RWPE2 (cell line): ENCODE measurements around the gene F9.
"Not testable (repeated sequence)": the region's sequence is repeated elsewhere in the genome, so short reads cannot be mapped to it uniquely, and the experiment has no call there.

Source experiments
- ATAC-seq: fragments of 200-7000 bp; cut with Tn5 transposase; 3 replicates; pipeline ENCODE4 v1.9.1; 2021; ENCODE audit warnings: low read depth
- DNase-seq: peaks from one replicate; pipeline ENCODE4 v3.0.0-alpha.2; 2020; ENCODE audit warnings: low spot score
- H3K27ac ChIP-seq: fragments of 450-650 bp; 2 replicates; pipeline ENCODE4 v1.5.1; 2017; ENCODE audit warnings: mild to moderate bottlenecking; ENCODE audit not compliant: poor library complexity, severe bottlenecking
- H3K27me3 ChIP-seq: fragments of 250-450 bp; sonication (Bioruptor Pico); 2 replicates; pipeline ENCODE4 v1.5.1; 2021; ENCODE audit warnings: mild to moderate bottlenecking, moderate library complexity; ENCODE audit not compliant: insufficient read depth, poor library complexity, severe bottlenecking
- H3K36me3 ChIP-seq: fragments of 250-450 bp; sonication (Bioruptor Pico); 2 replicates; pipeline ENCODE4 v1.5.1; 2020; ENCODE audit warnings: low read depth, mild to moderate bottlenecking, moderate library complexity
- H3K4me1 ChIP-seq: fragments of 250-450 bp; sonication (Bioruptor Pico); 2 replicates; pipeline ENCODE4 v1.5.1; 2021; ENCODE audit warnings: mild to moderate bottlenecking, moderate library complexity; ENCODE audit not compliant: insufficient read depth, poor library complexity, severe bottlenecking
- H3K4me3 ChIP-seq: fragments of 250-450 bp; sonication (Bioruptor Pico); 2 replicates; pipeline ENCODE4 v1.5.1; 2021; ENCODE audit warnings: mild to moderate bottlenecking, moderate library complexity; ENCODE audit not compliant: severe bottlenecking
- H3K9me3 ChIP-seq: fragments of 250-450 bp; sonication (Bioruptor Pico); 2 replicates; pipeline ENCODE4 v1.5.1; 2021; ENCODE audit warnings: mild to moderate bottlenecking, moderate library complexity; ENCODE audit not compliant: severe bottlenecking
- TF ChIP-seq, protein P1 (sequence below): fragments of 450-650 bp; IDR thresholded peaks from one replicate; pipeline ENCODE4 v1.5.1; 2017; ENCODE audit warnings: mild to moderate bottlenecking, moderate library complexity; ENCODE audit not compliant: poor library complexity, severe bottlenecking

F9 gene

DNA sequence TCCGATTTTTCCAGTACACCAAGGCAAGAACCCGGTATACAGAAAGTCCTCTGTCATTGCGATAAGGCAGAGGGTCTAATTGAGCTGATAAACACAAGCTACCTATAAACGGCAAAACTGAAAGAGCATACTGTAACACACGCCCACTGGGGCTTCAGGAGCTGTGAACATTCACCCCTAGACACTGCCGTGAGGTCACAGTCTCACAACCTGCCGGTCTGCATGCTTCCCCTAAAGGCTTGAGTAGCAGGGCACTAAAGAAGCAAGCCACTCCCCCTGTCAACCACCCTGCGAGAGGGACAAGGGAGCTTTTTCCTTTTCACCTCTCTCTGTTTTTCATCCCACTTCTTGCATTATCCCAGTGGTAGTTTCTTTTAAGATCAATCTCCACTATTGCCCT is 22.4 kb upstream of the F9 start:
- Histone ChIP-seq H3K27ac (no peak overlapping the region), H3K27me3 (no peaks in the 10 kb centered on the region), H3K36me3 (no peaks in the 10 kb centered on the region), H3K4me3 (no peak overlapping the region), H3K4me1 (no peaks in the 10 kb centered on the region), H3K9me3 (no peaks in the 10 kb centered on the region)
- TF ChIP-seq, protein P1, sequence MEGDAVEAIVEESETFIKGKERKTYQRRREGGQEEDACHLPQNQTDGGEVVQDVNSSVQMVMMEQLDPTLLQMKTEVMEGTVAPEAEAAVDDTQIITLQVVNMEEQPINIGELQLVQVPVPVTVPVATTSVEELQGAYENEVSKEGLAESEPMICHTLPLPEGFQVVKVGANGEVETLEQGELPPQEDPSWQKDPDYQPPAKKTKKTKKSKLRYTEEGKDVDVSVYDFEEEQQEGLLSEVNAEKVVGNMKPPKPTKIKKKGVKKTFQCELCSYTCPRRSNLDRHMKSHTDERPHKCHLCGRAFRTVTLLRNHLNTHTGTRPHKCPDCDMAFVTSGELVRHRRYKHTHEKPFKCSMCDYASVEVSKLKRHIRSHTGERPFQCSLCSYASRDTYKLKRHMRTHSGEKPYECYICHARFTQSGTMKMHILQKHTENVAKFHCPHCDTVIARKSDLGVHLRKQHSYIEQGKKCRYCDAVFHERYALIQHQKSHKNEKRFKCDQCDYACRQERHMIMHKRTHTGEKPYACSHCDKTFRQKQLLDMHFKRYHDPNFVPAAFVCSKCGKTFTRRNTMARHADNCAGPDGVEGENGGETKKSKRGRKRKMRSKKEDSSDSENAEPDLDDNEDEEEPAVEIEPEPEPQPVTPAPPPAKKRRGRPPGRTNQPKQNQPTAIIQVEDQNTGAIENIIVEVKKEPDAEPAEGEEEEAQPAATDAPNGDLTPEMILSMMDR = no peak
- ATAC-seq (no peak), DNase-seq (no peak)

DNA sequence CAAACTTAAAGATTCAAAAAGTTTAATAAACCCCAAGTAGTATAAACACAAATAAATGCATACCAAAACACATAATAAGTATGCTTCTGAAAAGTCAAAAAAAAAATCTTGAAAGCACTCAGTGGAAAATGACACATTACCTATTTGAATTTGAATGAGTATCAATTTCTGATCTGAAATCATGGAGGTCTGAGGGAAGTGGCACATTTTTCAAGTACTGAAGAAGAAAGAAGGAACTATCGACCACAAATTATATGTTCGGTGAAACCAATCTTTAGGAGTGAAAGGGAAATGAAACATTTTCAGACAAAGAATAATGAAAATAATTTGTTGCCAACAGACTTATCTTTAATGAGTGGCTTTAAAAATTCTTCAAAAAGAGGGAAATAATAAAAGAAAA is 12.1 kb upstream of the F9 start:
- TF ChIP-seq, protein P1 = no peak
- DNase-seq (no peak), ATAC-seq (no peak)
- Histone ChIP-seq H3K4me3 (no peak overlapping the region), H3K4me1 (no peaks in the 10 kb centered on the region), H3K9me3 (no peaks in the 10 kb centered on the region), H3K36me3 (no peaks in the 10 kb centered on the region), H3K27me3 (no peaks in the 10 kb centered on the region), H3K27ac (no peak overlapping the region)

DNA sequence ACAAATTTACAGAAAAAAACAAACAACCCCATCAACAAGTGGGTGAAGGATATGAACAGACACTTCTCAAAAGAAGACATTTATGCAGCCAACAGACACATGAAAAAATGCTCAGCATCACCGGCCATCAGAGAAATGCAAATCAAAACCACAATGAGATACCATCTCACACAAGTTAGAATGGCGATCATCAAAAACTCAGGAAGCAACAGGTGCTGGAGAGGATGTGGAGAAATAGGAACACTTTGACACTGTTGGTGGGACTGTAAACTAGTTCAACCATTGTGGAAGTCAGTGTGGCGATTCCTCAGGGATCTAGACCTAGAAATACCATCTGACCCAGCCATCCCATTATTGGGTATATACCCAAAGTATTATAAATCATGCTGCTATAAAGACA is 1.7 kb upstream of the F9 start:
- H3K4me3 ChIP-seq, ATAC-seq, H3K27me3 ChIP-seq, H3K27ac ChIP-seq, DNase-seq, H3K36me3 ChIP-seq, H3K4me1 ChIP-seq, H3K9me3 ChIP-seq: not testable (repeated sequence)

DNA sequence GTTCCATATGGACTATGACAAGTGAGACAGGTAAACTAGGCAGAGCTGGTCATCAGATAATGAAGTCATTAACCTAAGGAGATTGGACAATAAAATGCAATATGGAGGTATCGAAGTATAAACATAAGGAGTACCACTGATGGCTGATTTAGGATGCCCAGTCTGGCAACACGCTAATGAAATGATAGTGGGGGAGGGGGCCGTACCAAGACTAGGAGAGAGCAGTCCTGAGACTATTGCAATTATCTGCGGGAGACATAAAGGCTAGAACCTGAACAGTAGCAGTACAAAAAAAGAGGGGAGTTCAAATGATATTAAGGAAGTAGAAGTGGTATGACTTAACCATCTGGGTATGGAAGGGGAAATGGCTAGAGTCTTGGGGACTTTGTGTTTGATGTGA is 2.3 kb downstream of the F9 start:
- DNase-seq = no peak
- ATAC-seq = no peak
- no peaks in the 10 kb centered on the region for H3K9me3 ChIP-seq
- no peak overlapping the region for H3K4me3 ChIP-seq
- H3K27me3 ChIP-seq = no peaks in the 10 kb centered on the region
- no peaks in the 10 kb centered on the region for H3K4me1 ChIP-seq
- TF ChIP-seq, protein P1 = no peak
- no peak overlapping the region for H3K27ac ChIP-seq
- H3K36me3 ChIP-seq = no peaks in the 10 kb centered on the region

DNA sequence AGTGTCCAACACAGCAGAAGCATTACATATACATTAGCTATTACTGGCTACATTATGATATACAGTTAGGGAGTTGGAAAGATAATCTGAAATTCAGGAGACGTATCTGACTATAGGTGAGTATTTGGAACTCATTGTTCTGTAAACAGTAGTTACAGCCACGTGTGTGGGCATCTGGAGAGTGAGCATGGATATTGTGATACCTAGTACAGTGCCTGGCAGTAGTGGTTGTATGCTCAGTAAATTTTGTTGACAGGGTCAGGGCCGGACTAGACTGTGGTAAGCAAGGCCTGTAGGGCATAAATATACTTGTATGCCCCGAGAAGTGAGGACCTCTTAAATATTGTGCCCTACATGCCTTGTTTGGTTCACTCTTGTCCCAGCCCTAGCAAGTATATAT is 2.9 kb downstream of the F9 start:
- H3K9me3 ChIP-seq = no peaks in the 10 kb centered on the region
- H3K4me3 ChIP-seq = no peak overlapping the region
- ATAC-seq = no peak
- H3K4me1 ChIP-seq = no peaks in the 10 kb centered on the region
- DNase-seq = no peak
- TF ChIP-seq, protein P1 = no peak
- no peaks in the 10 kb centered on the region for H3K27me3 ChIP-seq
- no peaks in the 10 kb centered on the region for H3K36me3 ChIP-seq
- no peak overlapping the region for H3K27ac ChIP-seq
